ENCODE data around the gene ITGB2.
A peak's percentile ranks its signal among the peaks of the same experiment; 100 is the strongest.
"Not testable (repeated sequence)": the region's sequence is repeated elsewhere in the genome, so short reads cannot be mapped to it uniquely, and the experiment has no call there.

Gene ITGB2

GRCh38 chr21:44940116-44940631 is 19.5 kb upstream of the ITGB2 start:
- no peak for DNase-seq (ENCODE audit: low read depth)

GRCh38 chr21:44939532-44940115 is 18.9 kb upstream of the ITGB2 start, which contains the start of gene SLX9:
TSS of gene SLX9 (plus strand) at chr21:44940029. CDS start at chr21:44940058, 29 bp downstream.
- peak; percentile 87 for DNase-seq (ENCODE audit: low read depth)

- no peak for DNase-seq (ENCODE audit: low read depth)
Observed at GRCh38 chr21:44938772-44939531, 18.3 kb upstream of the ITGB2 start.

DNA sequence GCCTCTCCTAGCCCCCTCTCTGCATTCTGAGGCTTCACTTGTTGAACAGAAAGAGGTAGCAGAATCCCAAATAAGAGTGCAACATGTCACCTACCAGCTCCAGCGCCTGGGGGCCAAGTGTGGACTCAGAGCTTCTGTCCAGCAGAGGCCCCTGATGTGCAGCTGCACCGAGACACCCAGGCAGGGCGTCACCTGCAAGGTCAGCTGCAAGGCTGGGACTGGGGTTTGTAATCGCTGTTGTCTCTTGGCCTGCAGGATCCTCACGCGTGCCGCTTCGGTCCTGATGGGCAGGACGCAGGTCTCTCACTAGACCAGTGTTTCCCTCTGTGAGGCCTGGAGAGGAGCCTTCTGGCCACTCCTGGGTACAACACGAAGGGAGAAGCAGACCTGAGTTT is 14.8 kb upstream of the ITGB2 start:
- DNase-seq (ENCODE audit: low read depth), result no peak

GRCh38 chr21:44934797-44935532 is 14.3 kb upstream of the ITGB2 start:
- DNase-seq (ENCODE audit: low read depth), result no peak

DNA sequence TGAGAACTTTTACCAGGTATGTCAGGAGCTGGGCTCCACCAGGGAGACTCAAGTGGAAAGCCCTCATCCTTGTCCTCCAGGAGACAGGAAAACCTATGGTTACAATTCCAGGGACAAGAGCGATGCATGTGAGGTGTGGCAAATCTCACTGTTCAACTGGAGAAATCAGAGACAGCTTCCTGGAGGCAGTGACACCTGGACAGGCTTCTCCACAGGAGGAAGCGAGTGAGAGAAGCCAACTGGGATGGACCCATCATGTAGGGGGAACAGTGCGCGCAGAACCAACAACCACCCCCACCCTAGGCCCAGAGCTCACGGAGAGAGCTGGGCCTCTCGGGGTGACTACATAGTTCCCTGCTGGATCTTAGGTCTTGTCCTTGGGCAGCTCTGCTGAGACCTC is 13.6 kb upstream of the ITGB2 start:
- DNase-seq (ENCODE audit: low read depth), result no peak

GRCh38 chr21:44933918-44934260 is 13.2 kb upstream of the ITGB2 start:
- DNase-seq (ENCODE audit: low read depth), result no peak

- DNase-seq (ENCODE audit: low read depth), result no peak
Observed at GRCh38 chr21:44933199-44933917, 12.7 kb upstream of the ITGB2 start.

GRCh38 chr21:44932408-44933181 is 11.9 kb upstream of the ITGB2 start:
- peak; percentile 60 for DNase-seq (ENCODE audit: low read depth)

DNA sequence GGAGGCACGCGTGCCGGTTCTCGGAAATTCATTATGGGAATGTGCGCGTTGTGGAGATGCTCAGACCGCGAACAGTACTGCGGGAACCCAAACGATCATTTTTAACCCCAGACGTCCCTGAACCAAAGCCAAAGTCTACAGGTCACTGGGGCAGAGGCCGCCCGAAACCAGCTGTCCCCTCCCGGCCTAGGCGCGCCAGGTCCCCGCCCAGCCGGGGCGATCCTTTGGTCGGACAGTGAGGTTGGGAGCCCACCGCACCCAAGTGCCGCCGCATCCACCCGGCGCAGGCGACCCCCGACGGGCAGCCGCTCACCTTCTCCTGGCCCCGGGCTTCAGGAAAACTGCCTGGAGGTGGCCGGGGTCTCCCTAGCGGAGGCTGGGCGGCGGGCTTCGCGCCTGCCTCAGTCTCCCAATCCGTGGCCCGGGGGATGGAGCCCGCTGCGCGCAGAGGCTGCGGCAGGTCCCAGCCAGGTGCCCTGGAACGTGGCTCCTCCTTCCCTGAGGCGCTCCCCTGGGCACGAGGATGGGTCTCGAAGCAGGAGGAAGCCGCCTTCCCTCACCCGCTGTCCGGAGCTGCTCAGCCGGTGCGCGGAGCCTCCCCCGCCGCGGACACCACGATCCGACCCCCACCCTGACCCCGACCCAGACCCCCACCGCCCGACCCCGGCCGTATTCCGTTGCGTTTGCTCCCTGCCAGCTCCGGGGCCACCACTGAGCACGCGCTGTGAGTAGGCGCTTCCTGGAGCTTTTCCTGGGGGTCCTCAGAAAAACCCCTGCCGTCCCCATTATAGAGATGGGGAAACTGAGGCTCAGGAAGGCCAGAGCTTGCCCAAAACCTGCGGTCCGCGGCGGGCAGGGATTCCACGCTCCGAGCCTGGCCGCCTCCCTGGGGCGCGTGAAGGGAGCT is 11.1 kb upstream of the ITGB2 start:
- DNase-seq (ENCODE audit: low read depth), result no peak

DNA sequence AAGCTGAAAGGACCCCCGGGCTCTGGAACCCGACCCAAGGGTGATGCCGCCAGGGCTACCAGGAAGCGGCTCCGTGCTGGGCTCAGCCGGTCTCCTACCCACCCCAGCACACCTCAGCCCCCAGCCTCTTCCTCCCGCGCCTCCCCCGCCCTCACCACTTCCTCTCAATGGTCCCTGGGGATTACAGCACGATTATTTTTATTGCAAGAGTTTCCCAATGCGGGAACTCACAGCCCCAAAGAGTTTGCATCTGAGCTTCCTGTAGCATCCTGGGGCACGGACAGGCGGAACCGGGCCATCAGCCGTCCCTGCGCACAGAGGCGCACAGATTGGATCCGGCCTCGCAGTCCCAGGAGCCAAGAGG is 10.4 kb upstream of the ITGB2 start:
- DNase-seq (ENCODE audit: low read depth), result no peak

- no peak for DNase-seq (ENCODE audit: low read depth)
Observed at GRCh38 chr21:44930543-44930981, 9.9 kb upstream of the ITGB2 start.

GRCh38 chr21:44929799-44930542 is 9.3 kb upstream of the ITGB2 start:
- DNase-seq (ENCODE audit: low read depth), result no peak

DNA sequence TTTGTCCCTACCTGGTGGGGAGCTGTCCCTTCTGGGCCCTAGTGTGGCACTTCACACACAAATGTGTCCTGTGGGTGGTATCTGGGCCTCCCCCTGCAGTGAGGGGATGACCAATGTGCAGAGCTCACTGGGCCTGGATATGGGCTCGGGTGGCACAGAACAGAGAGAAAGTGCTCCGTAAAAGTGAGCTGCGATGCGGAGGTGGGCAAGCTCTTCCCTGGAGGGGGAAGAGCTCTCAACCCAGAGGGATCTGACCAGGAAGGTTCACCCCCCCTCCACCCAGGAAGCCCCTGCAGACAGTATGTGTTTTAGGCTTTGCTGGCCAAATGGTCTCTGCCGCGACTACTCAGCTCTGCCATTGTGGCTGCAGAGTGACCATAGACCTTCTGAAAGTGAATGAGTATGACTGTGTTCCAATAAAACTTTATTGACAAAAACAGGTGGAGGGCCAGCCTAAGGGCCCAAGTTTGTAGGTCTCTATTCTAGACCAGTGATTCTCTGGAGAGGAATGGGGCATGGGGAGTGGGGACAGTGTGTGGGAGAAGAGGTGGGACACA is 8.6 kb upstream of the ITGB2 start:
- DNase-seq (ENCODE audit: low read depth), result no peak

DNA sequence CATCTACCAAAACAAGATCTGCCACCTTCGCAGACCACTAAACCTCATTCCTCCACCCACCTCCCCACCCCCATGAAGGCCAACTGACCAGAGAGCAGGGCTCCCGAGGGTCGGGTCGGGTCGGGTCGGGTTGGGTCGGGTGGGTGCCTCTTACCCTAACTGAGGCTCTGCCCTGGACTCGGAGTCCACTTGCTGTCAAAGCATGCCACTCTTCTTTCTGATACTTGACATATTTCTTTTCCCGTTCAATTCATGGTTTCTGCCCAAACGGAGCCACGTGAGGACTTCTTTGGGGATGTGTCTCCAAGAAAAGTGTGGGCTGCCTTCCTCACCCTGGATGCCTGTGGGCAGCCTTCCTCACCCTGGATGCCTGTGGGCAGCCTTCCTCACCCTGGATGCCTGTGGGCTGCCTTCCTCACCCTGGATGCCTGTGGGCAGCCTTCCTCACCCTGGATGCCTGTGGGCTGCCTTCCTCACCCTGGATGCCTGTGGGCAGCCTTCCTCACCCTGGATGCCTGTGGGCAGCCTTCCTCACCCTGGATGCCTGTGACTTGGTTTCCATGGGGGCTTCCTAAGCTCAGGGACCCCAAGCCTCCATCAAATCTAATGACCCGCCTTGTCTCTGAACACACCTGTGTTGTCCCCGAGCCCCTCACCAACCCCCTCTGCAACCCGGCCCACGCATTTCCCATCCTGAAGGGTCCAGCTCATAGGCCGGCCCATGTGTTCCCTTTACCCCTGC is 8.0 kb upstream of the ITGB2 start:
- not testable (repeated sequence) for DNase-seq (ENCODE audit: low read depth)

DNA sequence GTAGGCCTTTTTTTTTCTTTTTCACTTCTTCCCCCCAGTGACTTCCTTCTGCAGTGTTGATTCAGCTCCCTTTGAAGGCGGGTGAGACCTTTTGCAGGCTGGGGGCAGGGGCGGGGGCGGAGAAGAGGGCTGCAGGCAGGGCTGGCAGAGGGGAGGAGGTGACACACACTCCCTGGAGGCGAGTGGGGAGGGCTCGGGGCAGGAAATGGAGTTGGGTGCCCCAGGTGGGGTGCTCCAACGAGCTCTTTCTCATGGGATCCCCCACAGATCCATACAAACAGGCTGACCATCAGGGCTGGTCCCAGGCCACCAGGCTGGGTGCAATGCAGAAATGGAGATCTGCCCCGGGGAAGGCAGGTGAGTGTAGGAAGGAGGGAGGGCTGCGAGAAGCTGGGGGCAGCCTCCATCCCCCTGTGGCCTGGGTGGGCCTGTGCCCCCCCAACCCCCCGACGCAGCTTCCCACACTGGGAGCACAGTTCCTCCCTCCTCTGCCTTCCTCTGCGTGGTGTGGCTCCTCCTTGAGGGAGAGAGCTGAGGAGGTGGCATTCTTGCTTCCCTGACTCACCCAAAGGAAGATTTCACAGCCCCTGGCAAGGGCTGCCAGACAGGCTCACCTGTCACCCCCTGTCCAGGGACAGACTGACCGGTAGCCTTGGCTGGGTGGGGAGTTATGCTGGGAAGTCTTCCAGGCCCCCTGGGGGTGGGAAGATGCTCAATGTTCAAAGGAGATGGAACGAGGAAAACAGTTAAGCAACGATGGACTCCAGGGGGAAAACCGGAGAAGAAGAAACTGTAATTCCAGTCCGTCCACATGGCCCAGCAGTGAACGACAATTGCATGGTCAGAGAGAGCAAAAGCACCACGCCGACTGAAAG is 7.1 kb upstream of the ITGB2 start:
- DNase-seq (ENCODE audit: low read depth), result peak; percentile 84

DNA sequence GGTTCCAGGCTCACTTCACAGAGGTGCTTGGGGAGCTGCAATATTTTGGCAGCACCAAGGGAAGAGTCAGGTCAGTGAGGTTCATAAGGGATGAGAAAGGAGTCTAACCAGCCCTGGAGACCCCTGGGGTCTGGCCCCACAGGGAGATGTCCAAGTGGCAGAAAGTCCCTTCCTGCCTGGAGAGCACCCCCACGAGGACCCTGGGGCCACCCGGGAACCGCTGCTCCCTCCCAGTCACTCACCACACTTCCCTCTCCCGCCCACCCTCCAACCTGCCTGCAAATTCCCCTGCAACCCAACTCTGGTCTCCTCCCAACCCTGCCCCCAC is 6.5 kb upstream of the ITGB2 start:
- DNase-seq (ENCODE audit: low read depth), result no peak

Data from activated T-cell treated with anti-CD3 and anti-CD28 coated beads for 48 hours (primary cell).